Right lobe of liver (tissue), 4 donors: ENCODE results near the gene DNMT3A.

Source experiments
- CTCF ChIP-seq, 4 donors: fragments of 200-600 bp in 3 of 4; fragments of 450-650 bp in 1 of 4; IDR thresholded peaks; one replicate each; pipeline versions ENCODE4 v1.5.1 to v1.8.0; 2016 to 2022; ENCODE audit warnings: antibody characterized with exemption in 4 of 4, mild to moderate bottlenecking in 2 of 4
- POLR2A ChIP-seq: fragments of 450-650 bp; IDR thresholded peaks from one replicate; pipeline ENCODE4 v1.6.1; 2017; ENCODE audit warnings: antibody characterized with exemption, mild to moderate bottlenecking
- donor health status: DM: no; HTN: no; CAD: no.
- donor health status: DM: no; HTN: no; CAD: no.
- donor health status: DM: no; HTN: yes; CAD: no.

GRCh38 chr2:25324905-25325592, 16.7 kb downstream of the DNMT3A start:
- TF ChIP-seq CTCF (IDR thresholded peaks at IDR 0.05) (no peak), POLR2A (no peak)
